Memory B cell (primary cell): ENCODE results near the gene WWTR1.

Source experiments
- ATAC-seq: fragments of 150-1000 bp; cut with Tn5 transposase; 2 replicates; pipeline ENCODE4 v1.10.0; 2021; ENCODE audit warnings: low read depth, mild to moderate bottlenecking, moderate library complexity
- DNase-seq, 2 donors: peaks; one replicate each; pipeline ENCODE4 v3.0.0; 2022; ENCODE audit warnings: low spot score in 2 of 2
- H3K27ac Mint-ChIP-seq: one replicate; pipeline ENCODE4 v1.8.0; 2022; ENCODE audit warnings: mild to moderate bottlenecking, moderate library complexity, mixed read lengths
- H3K27me3 Mint-ChIP-seq: one replicate; pipeline ENCODE4 v1.8.0; 2022; ENCODE audit warnings: mixed read lengths
- H3K36me3 Mint-ChIP-seq: one replicate; pipeline ENCODE4 v1.8.0; 2022; ENCODE audit warnings: mild to moderate bottlenecking, mixed read lengths
- H3K4me1 Mint-ChIP-seq: one replicate; pipeline ENCODE4 v1.8.0; 2022; ENCODE audit warnings: mixed read lengths
- H3K4me3 Mint-ChIP-seq: one replicate; pipeline ENCODE4 v1.8.0; 2022; ENCODE audit warnings: mild to moderate bottlenecking, moderate library complexity, mixed read lengths
- H3K9me3 Mint-ChIP-seq: one replicate; pipeline ENCODE4 v1.8.0; 2022; ENCODE audit warnings: mixed read lengths

Gene WWTR1

DNA sequence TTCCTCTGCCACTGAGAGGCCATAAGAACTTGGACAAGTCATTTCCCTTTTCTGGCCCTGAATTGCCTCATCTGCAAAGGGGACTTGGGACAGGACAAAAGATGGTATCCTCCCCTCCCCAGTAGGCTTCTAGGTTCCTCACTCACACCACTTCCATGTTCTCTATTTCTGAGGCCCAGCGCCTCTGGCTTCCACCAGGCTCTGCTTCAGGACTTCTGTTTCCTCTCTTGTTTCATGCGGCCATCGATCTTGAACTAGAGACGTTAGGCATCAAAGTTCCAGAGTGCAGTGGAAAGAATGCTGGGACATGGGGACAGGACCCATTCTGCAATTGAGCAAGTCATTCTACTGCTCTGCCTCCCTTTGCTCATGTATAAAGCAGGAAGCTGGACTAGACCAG, 181.6 kb downstream of the WWTR1 start:
- H3K36me3 Mint-ChIP-seq, result no peaks in the 10 kb centered on the region
- H3K9me3 Mint-ChIP-seq, result no peaks in the 10 kb centered on the region
- H3K4me3 Mint-ChIP-seq, result no peak overlapping the region
- DNase-seq, result no peak
- no peaks in the 10 kb centered on the region for H3K4me1 Mint-ChIP-seq
- H3K27ac Mint-ChIP-seq, result no peak overlapping the region
- ATAC-seq, result no peak
- H3K27me3 Mint-ChIP-seq, result peaks cover 3% of the 10 kb centered on the region

DNA sequence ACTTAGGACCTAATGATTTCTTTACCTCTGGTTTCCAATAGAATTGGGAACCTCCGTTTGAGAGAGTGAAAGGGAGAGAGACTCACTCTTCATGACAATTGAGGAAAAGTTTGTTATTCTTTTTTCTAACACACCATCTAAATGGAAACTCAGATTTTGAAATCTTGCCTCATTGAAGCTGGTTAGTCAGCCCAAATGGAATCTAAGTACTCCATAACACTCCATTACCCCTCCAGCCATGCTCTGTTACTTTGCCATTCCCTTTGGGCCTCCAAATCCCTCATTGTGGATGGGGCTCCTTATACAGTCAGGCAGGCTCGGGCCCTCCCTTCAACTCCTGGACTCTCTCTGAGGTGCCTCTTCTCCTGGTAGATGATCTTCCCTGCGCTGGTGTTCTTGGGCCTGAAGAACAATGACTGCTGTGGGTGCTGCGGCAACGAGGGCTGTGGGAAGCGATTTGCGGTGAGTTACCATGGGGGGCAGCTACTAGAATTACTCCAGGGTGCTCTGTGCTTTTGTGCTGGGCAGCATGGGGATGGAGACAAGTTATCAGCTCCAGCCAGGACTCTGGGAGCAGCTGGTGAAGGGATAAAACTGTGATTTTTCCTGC, 182.3 kb downstream of the WWTR1 start:
- H3K4me3 Mint-ChIP-seq, result no peak overlapping the region
- H3K27me3 Mint-ChIP-seq, result no peaks in the 10 kb centered on the region
- DNase-seq, result no peak
- no peaks in the 10 kb centered on the region for H3K36me3 Mint-ChIP-seq
- H3K4me1 Mint-ChIP-seq, result no peaks in the 10 kb centered on the region
- H3K9me3 Mint-ChIP-seq, result no peaks in the 10 kb centered on the region
- no peak for ATAC-seq
- no peak overlapping the region for H3K27ac Mint-ChIP-seq

DNA sequence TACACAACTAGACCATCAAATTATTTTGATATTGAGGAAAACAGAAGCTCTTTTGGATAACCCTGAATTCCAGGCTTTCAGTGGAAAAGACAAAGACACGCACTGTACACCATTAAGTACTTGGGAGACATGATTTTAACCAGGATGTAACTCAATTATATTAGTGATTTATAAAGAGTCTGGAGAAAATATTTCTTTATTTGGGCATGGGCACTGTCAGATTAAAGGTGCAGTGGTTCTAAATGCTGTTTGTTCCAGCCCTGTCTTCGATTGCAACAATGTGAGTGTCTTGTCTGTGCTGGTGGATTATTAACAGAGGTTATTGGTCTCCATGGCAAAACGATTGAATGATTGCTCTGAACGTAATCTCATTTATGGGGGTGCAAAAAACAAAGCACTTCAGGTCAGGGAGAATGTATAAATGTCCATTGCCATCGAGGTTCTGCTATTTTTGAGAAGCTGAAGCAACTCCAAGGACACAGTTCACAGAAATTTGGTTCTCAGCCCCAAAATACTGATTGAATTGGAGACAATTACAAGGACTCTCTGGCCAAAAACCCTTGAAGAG, 183.5 kb downstream of the WWTR1 start, which contains the start of gene TM4SF4:
Gene TM4SF4, plus strand, starts transcription at position 448 of the 568 bp plus-strand sequence. CDS start 181 bp downstream, outside the sequence.
- Mint-ChIP-seq H3K27ac (no peak within 1 kb of the TSS), H3K4me1 (no peaks in the 10 kb centered on the region), H3K9me3 (no peaks in the 10 kb centered on the region), H3K27me3 (no peaks in the 10 kb centered on the region), H3K4me3 (no peak within 1 kb of the TSS), H3K36me3 (no peaks in the 10 kb centered on the region)
- DNase-seq, result no peak
- no peak for ATAC-seq

DNA sequence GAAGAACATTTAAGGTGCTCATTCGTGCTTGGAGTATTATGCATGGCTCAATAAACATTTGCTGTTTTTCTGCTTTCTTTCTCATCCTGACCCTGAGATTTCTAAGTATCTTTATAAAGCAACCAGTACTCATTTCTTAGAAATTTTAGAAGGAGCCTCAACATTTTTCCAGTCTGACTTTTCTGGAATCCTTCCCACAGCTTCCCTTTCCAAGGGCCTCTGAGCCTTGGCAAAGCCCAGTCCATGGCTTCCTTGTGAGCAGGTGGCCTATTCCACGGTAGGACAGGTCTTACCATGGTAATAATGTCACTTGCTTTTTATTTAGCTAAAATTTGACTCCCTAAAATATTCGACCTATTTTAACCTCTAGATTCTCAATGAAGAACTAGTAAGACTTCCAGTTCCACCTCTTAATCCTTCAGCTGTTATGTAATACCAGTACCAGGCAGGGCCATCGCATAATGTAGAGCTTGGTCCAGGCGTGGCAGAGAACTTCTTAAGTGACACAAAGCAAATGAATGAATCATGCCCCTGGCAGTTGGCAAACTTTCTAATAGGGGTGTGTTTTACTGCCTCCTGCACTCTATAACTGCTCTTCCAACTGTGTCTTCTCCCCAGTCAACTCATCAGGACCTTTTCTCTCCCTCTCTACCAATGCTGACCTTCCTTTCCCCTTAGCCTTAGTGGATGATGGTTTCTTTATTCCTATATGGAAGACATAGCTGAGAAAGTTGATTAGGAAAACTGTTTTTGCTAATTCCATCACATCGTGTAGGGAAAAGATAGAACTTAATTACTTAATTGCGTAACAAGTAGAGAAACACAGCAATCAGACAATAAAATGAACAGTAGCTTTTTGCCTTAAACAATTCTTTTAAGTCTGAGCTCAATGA, 184.2 kb downstream of the WWTR1 start:
- no peak for ATAC-seq
- no peak for DNase-seq
- Mint-ChIP-seq H3K4me3 (no peak overlapping the region), H3K27ac (no peak overlapping the region), H3K27me3 (no peaks in the 10 kb centered on the region), H3K4me1 (peaks cover 1% of the 10 kb centered on the region), H3K36me3 (no peaks in the 10 kb centered on the region), H3K9me3 (no peaks in the 10 kb centered on the region)

DNA sequence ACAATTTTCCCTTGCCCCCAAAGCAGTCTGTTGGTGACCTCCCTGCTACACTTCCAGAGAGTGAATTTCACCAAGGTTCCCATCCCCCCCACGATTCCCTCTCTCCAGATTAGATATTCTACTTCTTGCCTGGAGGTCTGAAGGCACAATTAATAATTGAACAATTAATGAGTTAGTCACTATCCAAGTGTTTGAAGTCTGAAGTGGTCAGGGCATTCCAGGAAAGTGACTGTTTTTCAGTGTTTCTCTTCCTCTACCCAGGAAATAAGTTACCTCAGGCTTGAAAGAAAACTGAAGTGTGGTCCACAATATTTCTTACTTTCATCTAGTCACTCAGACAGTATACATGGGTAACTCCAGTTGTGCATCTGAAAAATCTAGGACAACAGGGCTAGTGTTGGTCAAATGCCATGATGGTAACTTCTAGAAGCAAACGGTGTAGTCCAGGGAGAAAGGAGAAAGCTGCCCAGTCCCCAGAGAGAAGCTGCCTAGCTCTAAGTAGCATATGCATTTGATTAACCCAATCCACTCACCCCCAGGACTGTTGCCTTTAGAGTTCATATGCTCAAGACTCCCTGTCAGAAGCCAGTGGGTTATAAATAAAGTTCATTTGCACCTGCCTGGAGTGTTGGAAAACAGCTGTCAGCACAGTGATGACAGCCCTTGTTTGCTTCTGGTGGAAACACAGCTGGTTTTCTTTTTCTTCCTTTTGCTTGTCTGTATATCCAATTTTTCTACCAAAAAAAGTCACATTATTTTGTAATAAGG, 185.6 kb downstream of the WWTR1 start:
- DNase-seq, result no peak
- no peak overlapping the region for H3K4me3 Mint-ChIP-seq
- H3K36me3 Mint-ChIP-seq, result no peaks in the 10 kb centered on the region
- no peaks in the 10 kb centered on the region for H3K9me3 Mint-ChIP-seq
- ATAC-seq, result no peak
- H3K27ac Mint-ChIP-seq, result no peak overlapping the region
- no peaks in the 10 kb centered on the region for H3K27me3 Mint-ChIP-seq
- H3K4me1 Mint-ChIP-seq, result peaks cover 3% of the 10 kb centered on the region

DNA sequence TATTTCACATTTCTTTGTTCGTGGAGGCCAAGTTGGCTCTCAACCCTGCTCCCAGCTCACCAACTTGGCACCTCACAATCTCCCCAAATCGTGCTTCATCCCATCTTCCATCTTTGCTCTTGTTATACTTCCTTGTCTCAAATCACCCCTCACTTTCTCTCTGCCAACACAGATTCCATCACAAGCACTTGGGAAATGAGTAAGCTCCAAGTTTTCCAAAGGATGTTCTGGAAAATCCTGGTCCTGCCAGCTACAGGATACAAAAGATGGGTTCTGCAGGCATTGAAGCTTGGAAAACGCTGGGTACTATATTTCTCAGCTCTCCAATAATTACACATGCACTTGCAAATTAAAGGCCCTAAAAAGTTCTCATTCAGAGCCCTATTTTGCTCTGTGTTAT, 187.4 kb downstream of the WWTR1 start:
- Mint-ChIP-seq H3K4me3 (no peak overlapping the region), H3K27me3 (no peaks in the 10 kb centered on the region), H3K4me1 (peaks cover 3% of the 10 kb centered on the region), H3K27ac (no peak overlapping the region), H3K36me3 (no peaks in the 10 kb centered on the region), H3K9me3 (no peaks in the 10 kb centered on the region)
- no peak for ATAC-seq
- no peak for DNase-seq

DNA sequence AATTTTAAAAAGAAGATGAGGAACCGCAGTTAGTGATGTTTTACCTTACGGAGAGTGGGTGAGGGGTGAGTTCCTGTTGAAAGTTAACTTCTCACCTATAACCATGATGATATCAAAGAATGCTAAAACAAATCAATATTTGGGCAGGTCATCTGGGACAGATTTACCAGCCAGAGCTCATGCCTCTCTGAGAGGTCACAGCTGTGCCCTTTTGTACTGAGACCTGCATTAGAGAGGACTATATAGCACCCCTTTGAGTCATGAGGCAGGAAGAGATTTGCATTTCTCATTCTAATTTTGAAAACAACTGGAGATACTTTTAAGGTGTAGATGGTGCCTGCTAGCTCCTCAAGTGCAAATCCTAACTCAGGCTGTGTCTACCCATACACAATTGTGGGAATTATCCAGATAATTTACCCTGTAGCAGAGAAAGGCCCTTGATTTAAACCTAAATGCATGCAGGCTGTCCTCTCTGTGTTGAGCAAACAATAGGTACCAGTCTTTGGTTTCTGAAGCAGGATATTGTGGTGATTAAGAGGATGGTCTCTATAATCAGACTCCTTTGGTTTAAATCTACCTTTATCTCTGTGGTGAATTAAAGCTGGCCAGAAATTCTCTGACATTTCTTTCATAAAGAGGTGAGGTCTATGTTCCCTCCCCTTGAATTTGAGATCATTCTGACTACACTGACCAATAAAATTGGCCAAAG, 189.2 kb downstream of the WWTR1 start:
- Mint-ChIP-seq H3K36me3 (no peaks in the 10 kb centered on the region), H3K4me1 (peaks cover 3% of the 10 kb centered on the region), H3K27ac (no peak overlapping the region), H3K9me3 (no peaks in the 10 kb centered on the region), H3K4me3 (no peak overlapping the region), H3K27me3 (no peaks in the 10 kb centered on the region)
- no peak for ATAC-seq
- no peak for DNase-seq
